GM21723 (cell line): Measurements from ENCODE around the gene CAMKV.
"Not testable (repeated sequence)": the region's sequence is repeated elsewhere in the genome, so short reads cannot be mapped to it uniquely, and the experiment has no call there.

Experiments
- ATAC-seq: cut with Tn5 transposase; IDR thresholded peaks from one replicate; pipeline ENCODE4 v1.9.1; 2021; ENCODE audit warnings: mild to moderate bottlenecking, moderate library complexity; ENCODE audit not compliant: unreplicated experiment

The CAMKV gene

GRCh38 chr3:49869525-49870126, at the start of gene CAMKV:
Gene CAMKV, minus strand, starts transcription at chr3:49869906. Its CDS starts 7,518 bp downstream, at chr3:49862388.
- no peak for ATAC-seq

- ATAC-seq = not testable (repeated sequence)
Observed at GRCh38 chr3:49917806-49918590, 48.3 kb upstream of the CAMKV start.

- no peak for ATAC-seq
Observed at GRCh38 chr3:49916686-49917085, 47.0 kb upstream of the CAMKV start.

- no peak for ATAC-seq
Observed at GRCh38 chr3:49914906-49915305, 45.2 kb upstream of the CAMKV start.

GRCh38 chr3:49912881-49913281, 43.2 kb upstream of the CAMKV start:
- ATAC-seq = no peak

- ATAC-seq = no peak
Observed at GRCh38 chr3:49911611-49912010, 41.9 kb upstream of the CAMKV start.

GRCh38 chr3:49911124-49911420, 41.4 kb upstream of the CAMKV start:
- no peak for ATAC-seq

GRCh38 chr3:49910409-49911123, 40.9 kb upstream of the CAMKV start:
- ATAC-seq = no peak

GRCh38 chr3:49908373-49909199, 38.9 kb upstream of the CAMKV start:
- no peak for ATAC-seq

GRCh38 chr3:49906073-49906743, 36.5 kb upstream of the CAMKV start:
- no peak for ATAC-seq

GRCh38 chr3:49904448-49904847, 34.7 kb upstream of the CAMKV start:
- not testable (repeated sequence) for ATAC-seq

GRCh38 chr3:49903451-49904424, 34.0 kb upstream of the CAMKV start, which contains the start of gene MST1R:
Gene MST1R, minus strand, starts transcription at chr3:49903873. Its CDS starts 264 bp downstream, at chr3:49903609.
- ATAC-seq = peak; percentile 68

GRCh38 chr3:49902511-49903345, 33.0 kb upstream of the CAMKV start:
- ATAC-seq = no peak

- no peak for ATAC-seq
Observed at GRCh38 chr3:49901366-49902339, 31.9 kb upstream of the CAMKV start.

- no peak for ATAC-seq
Observed at GRCh38 chr3:49900491-49901153, 30.9 kb upstream of the CAMKV start.

GRCh38 chr3:49899815-49900214, 30.1 kb upstream of the CAMKV start:
- ATAC-seq = no peak

GRCh38 chr3:49898991-49899390, 29.3 kb upstream of the CAMKV start:
- ATAC-seq = no peak
